ENCODE results near the gene LIMA1.
"Not testable (repeated sequence)": the region's sequence is repeated elsewhere in the genome, so short reads cannot be mapped to it uniquely, and the experiment has no call there.

The LIMA1 gene

GRCh38 chr12:50246873-50247612, 36.3 kb downstream of the LIMA1 start:
- peak; percentile 72 for DNase-seq

- peak; percentile 15 for DNase-seq
These were observed 37.0 kb downstream of the LIMA1 start for GRCh38 chr12:50246197-50246865.

DNA sequence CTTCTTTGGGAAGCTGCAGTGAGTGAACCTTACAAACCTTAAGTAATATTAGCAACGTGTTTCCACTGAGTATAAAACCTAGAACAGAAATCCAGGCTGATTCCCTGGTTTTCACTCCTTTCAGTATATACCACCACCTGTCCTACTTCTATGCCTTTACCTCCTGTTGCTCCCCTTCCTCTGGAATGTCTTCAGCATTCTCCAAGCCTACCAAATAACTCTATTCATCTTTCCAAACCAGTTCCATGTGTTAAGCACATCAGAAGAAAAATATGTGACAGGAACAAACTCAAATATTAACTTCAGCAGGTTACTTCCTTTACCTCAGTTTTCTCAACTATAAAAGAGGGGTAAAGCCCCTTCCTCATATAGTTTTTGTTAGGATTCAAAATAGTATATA, 39.8 kb downstream of the LIMA1 start:
- DNase-seq = no peak

DNA sequence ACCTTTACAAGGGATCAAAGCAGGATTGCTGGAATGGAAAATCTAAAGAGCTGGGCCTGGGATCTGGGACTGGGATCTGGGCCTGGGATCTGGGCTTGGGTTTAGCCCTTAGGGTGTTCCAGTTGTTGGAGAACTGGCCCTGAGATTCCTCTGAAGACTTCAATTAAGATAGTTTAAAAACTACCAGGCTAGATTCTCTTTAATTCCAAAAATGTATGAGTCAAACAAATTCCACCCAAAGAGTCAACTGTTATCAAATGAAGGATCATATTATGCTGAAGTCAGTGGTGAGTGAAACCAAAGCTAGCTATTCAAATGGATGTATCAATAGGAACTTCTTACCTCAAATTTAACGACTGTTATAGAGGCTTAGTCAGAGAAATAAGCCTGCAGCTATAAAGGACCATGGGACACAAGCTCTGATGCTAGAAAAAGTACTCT, 40.5 kb downstream of the LIMA1 start:
- DNase-seq = no peak

GRCh38 chr12:50241178-50241577, 42.1 kb downstream of the LIMA1 start:
- DNase-seq = no peak

GRCh38 chr12:50240792-50241114, 42.6 kb downstream of the LIMA1 start:
- DNase-seq = no peak

DNA sequence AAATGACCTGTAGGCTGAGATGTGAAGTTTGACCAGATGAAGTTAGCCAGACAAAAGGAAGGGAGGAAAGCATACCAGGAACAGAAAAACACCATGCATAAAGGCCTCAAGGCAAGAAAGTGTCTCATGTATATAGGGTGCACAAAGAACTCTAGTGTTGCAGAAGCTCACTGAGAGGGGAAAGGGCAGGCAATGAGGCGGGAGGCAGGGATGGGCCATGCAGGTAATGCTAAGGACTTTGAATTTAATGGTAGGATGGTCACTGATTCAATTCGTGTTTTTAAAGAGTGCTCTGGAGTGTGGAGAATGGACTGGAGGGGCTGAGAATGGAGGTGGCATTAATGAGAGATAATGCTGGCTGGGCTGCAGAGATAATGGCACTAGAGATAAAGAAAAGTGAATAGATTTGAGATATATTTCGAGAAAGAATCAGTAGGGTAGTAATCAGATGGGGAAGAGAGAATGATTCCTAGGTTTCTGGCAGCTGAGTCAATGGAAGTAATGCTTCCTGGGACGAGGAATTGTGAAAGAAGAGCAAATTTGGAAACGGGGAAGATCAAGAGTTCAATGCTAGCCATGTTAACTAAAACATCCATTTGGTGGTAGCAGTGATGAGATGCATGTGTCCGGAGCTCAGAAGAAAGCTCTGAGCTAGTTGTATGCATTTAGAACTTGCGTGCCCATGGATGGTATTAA, 43.1 kb downstream of the LIMA1 start:
- no peak for DNase-seq

DNA sequence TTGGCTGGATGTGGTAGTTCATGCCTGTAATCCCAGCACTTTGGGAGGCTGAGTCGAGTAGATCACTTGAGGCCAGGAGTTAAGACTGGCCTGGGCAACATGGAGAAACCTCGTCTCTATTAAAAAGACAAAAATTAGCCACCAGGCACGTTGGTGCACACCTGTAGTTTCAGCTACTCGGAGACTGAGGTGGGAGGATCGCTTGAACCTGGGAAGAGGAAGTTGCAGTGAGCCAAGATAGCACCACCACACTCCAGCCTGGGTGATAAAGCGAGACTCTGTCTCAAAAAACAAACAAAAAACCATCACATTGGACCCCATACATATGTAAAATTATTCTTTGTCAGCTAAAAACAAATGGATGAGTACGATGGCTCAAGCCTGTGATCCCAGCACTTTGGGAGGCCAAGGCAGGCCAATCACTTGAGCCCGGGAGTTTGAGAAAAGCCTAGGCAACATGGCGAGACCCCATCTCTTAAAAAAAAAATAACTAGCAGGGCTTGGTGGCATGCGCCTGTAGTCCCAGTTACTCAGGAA, 43.9 kb downstream of the LIMA1 start:
- DNase-seq = no peak

DNA sequence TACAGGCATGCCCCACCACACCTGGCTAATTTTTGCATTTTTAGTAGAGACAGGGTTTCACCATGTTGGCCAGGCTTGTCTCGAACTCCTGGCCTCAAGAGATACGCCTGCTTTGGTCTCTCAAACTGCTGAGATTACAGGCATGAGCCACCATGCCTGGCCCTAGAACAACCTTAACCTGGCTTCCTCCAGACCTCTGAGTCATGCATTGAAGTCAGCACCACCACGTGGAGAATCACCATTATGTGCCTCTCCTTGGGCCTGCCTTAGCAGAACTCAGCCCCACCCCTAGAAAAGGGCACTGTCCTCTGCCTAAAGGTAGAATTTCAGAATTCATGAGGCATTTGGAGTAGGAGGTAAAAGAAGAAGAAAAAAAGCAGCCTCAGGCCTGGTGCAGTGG, 49.0 kb downstream of the LIMA1 start:
- no peak for DNase-seq

GRCh38 chr12:50232771-50233209, 50.5 kb downstream of the LIMA1 start:
- no peak for DNase-seq

- no peak for DNase-seq
These were observed 51.1 kb downstream of the LIMA1 start for GRCh38 chr12:50232206-50232605.

DNA sequence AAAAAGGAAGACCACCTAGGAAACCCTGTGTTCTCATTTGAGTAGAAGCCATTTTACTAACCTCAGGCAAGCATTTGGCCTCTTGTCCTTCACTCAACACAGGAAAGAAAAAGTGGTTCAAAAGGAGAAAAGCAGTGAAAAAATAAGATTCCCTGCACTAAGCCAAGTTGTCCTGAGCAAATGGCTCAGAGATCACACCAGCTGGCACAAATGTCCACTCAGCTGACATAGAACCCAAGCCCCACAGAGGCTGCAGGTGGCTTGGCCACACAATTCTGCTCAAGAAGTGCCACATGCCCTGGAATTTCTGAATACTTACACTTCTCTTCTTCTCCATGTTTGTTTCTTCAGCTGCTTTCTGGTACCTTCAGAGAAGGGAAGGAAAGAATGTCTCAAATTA, 52.0 kb downstream of the LIMA1 start:
- DNase-seq = no peak

DNA sequence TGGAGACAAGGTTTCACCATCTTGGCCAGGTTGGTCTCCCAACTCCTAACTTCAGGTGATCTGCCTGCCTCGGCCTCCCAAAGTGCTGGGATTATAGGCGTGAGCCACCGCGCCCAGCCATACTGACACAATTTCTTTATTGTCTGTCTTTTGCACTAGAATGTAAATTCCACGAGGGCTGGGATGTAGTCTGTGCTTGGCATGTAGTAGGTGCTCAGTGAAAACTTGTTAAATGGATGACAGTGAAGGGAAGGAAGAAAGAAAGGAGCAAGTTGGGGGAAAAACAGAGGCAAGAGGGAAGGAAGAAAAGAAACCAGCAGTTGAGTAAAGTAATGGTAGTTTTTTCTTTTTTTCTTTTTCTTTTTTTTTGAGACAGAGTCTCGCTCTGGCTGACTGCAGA, 53.1 kb downstream of the LIMA1 start:
- DNase-seq = no peak

GRCh38 chr12:50224026-50224692, 59.2 kb downstream of the LIMA1 start:
- no peak for DNase-seq

- peak; percentile 86 for DNase-seq
These were observed 61.0 kb downstream of the LIMA1 start for GRCh38 chr12:50222275-50222783.

- peak; percentile 70 for DNase-seq
These were observed 61.9 kb downstream of the LIMA1 start for GRCh38 chr12:50221228-50222008.

DNA sequence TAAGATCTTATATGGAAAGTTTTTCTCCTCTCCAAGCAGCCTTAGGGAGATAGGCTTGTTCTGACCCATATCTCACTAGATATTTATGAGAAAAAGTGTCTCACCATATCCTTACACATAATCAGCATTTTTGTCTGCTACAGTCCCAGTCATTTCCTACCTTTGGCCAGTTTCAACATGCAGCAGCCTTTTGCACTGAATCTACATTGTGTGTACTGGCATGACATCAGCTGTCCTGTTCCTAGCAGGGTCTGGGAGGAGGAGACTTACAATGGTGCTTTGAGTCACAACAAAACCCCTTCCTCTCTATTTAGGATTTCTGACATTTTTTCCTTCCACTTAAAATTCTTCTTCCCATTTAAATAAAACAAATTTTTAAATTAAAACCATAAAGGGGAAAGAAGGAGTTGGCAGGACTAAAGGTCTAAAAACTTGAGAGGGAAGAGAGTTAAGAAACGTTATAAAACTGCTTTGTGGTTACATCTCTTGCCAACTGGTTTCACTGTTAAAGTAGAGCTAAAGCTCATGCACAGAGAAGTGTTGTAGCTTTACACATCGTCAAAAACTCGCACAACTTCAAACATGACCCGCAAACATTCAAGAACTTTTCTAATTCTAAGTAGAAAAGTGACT, 62.8 kb downstream of the LIMA1 start:
- DNase-seq = peak; percentile 4

DNA sequence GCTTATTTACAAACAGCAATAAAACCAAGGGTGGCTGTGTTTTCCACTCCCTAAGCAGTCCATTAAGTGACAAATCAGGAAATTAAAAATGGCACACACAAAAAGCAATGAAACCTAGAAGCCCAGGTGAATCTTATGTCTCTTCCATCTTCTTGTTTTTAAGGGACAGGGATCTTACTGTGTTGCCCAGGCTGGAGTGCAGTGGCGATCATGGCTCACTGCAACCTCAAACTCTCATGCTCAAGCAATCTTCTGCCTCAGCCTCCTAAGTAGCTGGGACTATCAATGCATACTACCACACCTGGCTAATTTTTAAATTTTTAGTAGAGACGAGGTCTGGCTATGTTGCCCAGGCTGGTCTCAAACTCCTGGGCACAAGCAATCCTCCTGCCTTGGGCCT, 63.8 kb downstream of the LIMA1 start:
- DNase-seq = no peak

- DNase-seq = not testable (repeated sequence)
These were observed 64.3 kb downstream of the LIMA1 start for GRCh38 chr12:50219001-50219400.

- DNase-seq = no peak
These were observed 64.9 kb downstream of the LIMA1 start for GRCh38 chr12:50218386-50218785.

GRCh38 chr12:50217202-50217601, 66.1 kb downstream of the LIMA1 start:
- no peak for DNase-seq

DNA sequence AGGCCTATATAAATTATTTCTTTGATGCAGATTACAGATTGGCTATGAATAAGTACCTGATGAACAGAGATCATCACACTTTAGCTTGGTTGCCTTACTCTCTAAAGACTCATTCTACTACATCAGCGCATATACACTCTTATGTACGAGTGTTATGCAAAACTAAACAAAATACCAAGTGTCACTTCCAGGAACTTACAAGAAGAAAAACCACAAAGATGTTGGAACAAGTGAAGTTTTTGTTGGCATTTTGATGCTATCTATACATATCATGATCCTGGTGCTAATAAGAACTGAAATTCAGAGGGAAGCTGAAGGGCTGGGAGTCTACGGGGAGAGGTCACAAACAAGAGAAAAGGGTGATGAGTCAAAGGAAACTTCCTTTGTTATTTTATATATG, 68.3 kb downstream of the LIMA1 start:
- no peak for DNase-seq

Data from NCI-H1694 treated with DMSO at 0.1 percent for 48 hours (cell line).